ENCODE measurements around the gene SRRM1. TPM values are rescaled to one million over a fixed set of nuclear protein-coding genes. Genes with fewer than 3 reads are reported as not detected.

Gene SRRM1
- total and polyA plus RNA-seq, 9 of the 15 experiments (the other 6 are each of a cell fraction or from before 2014, with no cell fraction given): 54.5 to 268 (median 115) TPM

- TF ChIP-seq HBP1 (CRISPR knock-in tag; IDR thresholded peaks at IDR 0.05) (no peak), MLLT1 (IDR thresholded peaks at IDR 0.05) (no peak), ZNF395 (CRISPR knock-in tag; IDR thresholded peaks at IDR 0.05) (no peak), ZNF436 (CRISPR knock-in tag; IDR thresholded peaks at IDR 0.05) (no peak), RBM17 (IDR thresholded peaks at IDR 0.05; ENCODE audit: borderline replicate concordance, low read depth, low read length) (no peak)
These were observed 78.4 kb downstream of the SRRM1 start (continued) for GRCh38 chr1:24721533-24721932.
